Gastroesophageal sphincter (tissue), 4 donors: ENCODE measurements around the gene JMJD4. TPM values are rescaled to one million over a fixed set of nuclear protein-coding genes. Genes with fewer than 3 reads are reported as not detected.

Experiments used
- ATAC-seq: fragments of 150-250 bp; one replicate; pipeline ENCODE4 v1.9.1; 2016; ENCODE audit warnings: mild to moderate bottlenecking, moderate library complexity
- H3K27ac ChIP-seq, 4 donors: fragments of 200-600 bp; sonication (generic) in 3 of 4; 1 replicate in 3 of 4; 2 replicates in 1 of 4; pipeline ENCODE4 v1.5.1; 2016 to 2019
- H3K27me3 ChIP-seq: fragments of 200-600 bp; sonication (generic); one replicate; pipeline ENCODE4 v1.5.1; 2019
- H3K36me3 ChIP-seq, 2 donors: fragments of 200-600 bp; sonication (generic); one replicate each; pipeline ENCODE4 v1.5.1; 2019; ENCODE audit warnings: control low read depth in 1 of 2
- H3K4me1 ChIP-seq, 3 donors: fragments of 200-600 bp; sonication (generic); 1 replicate in 2 of 3; 2 replicates in 1 of 3; pipeline ENCODE4 v1.5.1; 2016 to 2019; ENCODE audit warnings: control low read depth in 2 of 3
- H3K4me3 ChIP-seq, 2 donors: fragments of 200-600 bp; sonication (generic); one replicate each; pipeline ENCODE4 v1.5.1; 2019; ENCODE audit warnings: mild to moderate bottlenecking in 1 of 2, moderate library complexity in 1 of 2
- H3K9me3 ChIP-seq, 3 donors: fragments of 200-600 bp; sonication (generic); one replicate each; pipeline ENCODE4 v1.5.1; 2017 to 2019; ENCODE audit warnings: control low read depth in 2 of 3
- EP300 ChIP-seq: sonication (generic); formaldehyde crosslinking; IDR thresholded peaks from one replicate; pipeline ENCODE4 v1.6.1; 2017; ENCODE audit warnings: antibody characterized with exemption, mild to moderate bottlenecking
- POLR2A ChIP-seq, 2 donors: fragments of 450-650 bp; IDR thresholded peaks; one replicate each; pipeline ENCODE4 v1.6.1; 2017; ENCODE audit warnings: antibody characterized with exemption in 2 of 2, mild to moderate bottlenecking in 2 of 2, moderate library complexity in 1 of 2
- POLR2AphosphoS5 ChIP-seq: sonication (generic); formaldehyde crosslinking; IDR thresholded peaks from one replicate; pipeline ENCODE4 v1.6.1; 2017; ENCODE audit warnings: antibody characterized with exemption
- WGBS, 2 donors: methylation state at CpG; one replicate each; pipeline ENCODE4 v1.1.5; 2018; ENCODE audit warnings: low coverage in 1 of 2; 5-methylcytosine and 5-hydroxymethylcytosine counted together
- total RNA-seq, 4 donors: library from RNA; depleted of rRNA; stranded (reverse); fragments of >200 nt; gene quantifications; one replicate each; pipeline ENCODE4 v1.1.0, GENCODE V29; 2016
- TF ChIP-seq, protein P1 (sequence below), 4 experiments: fragments of 200-600 bp in 2 of 4; fragments of 450-650 bp in 2 of 4; sonication (generic) in 1 of 4; IDR thresholded peaks; one replicate each; pipeline ENCODE4 v1.5.1; 2017 to 2019; ENCODE audit warnings: antibody characterized with exemption in 4 of 4, mild to moderate bottlenecking in 2 of 4, moderate library complexity in 2 of 4

The JMJD4 gene
- total RNA-seq, 4 donors from 2014 or later: 13.8 to 19.5 (median 17.0) TPM

DNA sequence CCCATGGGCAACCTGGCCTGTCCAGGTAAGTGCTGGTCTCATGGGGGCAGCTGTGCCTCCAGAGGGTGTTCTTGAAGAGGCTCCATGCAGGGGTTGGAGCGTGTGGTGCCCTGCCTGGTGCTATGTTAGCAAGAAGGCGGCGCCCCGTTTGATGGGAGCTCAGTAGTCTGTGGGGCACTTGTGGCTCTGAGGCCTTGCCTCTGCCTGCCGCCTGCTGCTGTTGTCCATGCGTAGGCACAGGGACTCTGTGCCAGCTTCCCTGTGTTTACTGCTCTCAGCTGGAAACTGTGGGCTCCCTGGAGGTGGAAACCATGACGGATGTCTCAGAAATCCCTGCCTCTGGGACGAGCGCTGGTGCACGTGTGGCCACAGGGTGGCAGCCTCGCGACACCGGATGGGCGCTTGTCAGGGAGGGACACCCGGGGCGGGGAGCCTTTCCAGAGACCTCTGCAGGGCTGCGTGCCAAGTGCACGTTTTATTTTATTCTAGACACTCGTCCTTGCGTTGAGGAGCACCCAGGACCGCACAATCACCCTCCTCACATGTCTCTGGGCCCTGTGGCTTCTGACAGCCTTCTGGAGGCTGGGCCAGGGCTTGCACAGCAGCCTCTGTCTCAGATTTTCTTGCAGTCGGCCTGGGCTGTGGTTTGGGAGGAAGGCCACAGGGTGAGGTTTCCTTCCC is 27.3 kb upstream of the JMJD4 start:
- ATAC-seq: peak; percentile 77
- Histone ChIP-seq H3K27me3 (no peaks in the 10 kb centered on the region), H3K4me3 (no peak overlapping the region), H3K4me1 (peaks cover 0 to 72% (median 16%) of the 10 kb centered on the region in 3 donors), H3K27ac (peak overlapping the region in 3 of 4 donors; percentile 66 to 86 (median 68)), H3K9me3 (no peaks in the 10 kb centered on the region), H3K36me3 (peaks cover 0 to 82% of the 10 kb centered on the region in 2 donors)
- TF ChIP-seq POLR2A (IDR thresholded peaks at IDR 0.05) (no peak), EP300 (no peak), POLR2AphosphoS5 (peak; percentile 87)
- TF ChIP-seq, protein P1, sequence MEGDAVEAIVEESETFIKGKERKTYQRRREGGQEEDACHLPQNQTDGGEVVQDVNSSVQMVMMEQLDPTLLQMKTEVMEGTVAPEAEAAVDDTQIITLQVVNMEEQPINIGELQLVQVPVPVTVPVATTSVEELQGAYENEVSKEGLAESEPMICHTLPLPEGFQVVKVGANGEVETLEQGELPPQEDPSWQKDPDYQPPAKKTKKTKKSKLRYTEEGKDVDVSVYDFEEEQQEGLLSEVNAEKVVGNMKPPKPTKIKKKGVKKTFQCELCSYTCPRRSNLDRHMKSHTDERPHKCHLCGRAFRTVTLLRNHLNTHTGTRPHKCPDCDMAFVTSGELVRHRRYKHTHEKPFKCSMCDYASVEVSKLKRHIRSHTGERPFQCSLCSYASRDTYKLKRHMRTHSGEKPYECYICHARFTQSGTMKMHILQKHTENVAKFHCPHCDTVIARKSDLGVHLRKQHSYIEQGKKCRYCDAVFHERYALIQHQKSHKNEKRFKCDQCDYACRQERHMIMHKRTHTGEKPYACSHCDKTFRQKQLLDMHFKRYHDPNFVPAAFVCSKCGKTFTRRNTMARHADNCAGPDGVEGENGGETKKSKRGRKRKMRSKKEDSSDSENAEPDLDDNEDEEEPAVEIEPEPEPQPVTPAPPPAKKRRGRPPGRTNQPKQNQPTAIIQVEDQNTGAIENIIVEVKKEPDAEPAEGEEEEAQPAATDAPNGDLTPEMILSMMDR (IDR thresholded peaks at IDR 0.05): peak in 3 of 4 experiments; percentile 81 to 93 (median 89)
- 0% methylated on average over 2 to 9 of the region's 22 CpGs for WGBS, 2 donors

DNA sequence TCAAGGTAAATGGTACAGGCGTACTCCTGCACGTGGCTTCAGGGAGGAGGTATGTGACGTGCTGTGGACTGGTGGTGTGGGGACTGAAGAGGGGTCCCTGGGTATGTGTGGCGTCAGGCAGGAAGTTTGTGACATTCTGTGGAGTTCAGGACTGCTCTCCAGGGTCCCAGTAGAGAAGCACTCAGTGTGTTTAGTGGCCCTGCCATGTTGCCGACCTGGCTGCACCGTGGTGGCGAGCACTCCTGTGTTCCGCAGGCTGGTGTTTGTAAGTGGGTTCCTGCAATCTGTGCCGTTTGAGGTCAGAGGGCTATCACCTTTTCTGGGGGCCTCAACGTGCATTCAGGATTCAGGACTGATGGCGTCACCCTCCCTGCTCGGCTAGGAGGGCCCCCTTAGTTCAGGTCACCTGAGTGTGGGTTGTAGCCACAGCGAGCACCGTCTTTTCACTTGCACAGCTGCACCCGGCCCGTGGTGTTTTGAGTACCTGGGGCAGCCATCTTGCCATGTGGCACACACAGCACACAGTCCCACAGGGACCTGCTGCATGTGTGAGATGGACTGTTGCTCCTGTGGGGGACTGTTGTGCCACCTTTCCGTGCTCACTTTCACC is 26.6 kb upstream of the JMJD4 start:
- 63 to 80% methylated on average over 2 to 3 of the region's 17 CpGs for WGBS, 2 donors
- no peaks in the 10 kb centered on the region for H3K9me3 ChIP-seq
- peaks cover 0 to 75% of the 10 kb centered on the region in 2 donors for H3K36me3 ChIP-seq
- peaks cover 0 to 72% (median 16%) of the 10 kb centered on the region in 3 donors for H3K4me1 ChIP-seq
- no peak for ATAC-seq
- TF ChIP-seq POLR2AphosphoS5: no peak
- no peak for TF ChIP-seq POLR2A (IDR thresholded peaks at IDR 0.05)
- TF ChIP-seq EP300: no peak
- TF ChIP-seq, protein P1 (IDR thresholded peaks at IDR 0.05): no peak
- no peak overlapping the region for H3K4me3 ChIP-seq
- no peaks in the 10 kb centered on the region for H3K27me3 ChIP-seq
- peak overlapping the region in 3 of 4 donors; percentile 66 to 86 (median 68) for H3K27ac ChIP-seq

DNA sequence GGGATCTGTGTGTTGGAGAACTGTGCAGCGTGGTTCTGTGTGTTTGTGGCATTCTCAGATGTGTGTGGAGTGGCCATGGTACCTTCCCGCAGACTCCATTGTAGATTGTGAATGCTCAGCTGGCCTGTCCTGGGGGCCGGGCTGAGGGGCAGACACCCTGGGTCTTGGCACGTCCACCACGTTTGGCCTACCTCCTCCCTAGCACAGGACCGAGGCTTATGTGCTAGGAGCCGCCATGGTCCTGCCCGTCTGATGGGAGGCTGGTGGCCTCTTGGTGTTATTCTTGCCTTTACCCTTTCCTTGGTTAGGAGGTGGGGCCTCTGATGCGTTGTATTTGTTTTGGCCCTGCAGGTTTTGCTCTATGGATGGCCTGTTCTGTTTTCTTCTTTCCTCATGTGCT is 25.3 kb upstream of the JMJD4 start:
- Histone ChIP-seq H3K9me3 (no peaks in the 10 kb centered on the region), H3K27me3 (no peaks in the 10 kb centered on the region), H3K27ac (peak overlapping the region in 3 of 4 donors; percentile 75 to 87 (median 86)), H3K36me3 (peaks cover 0 to 62% of the 10 kb centered on the region in 2 donors), H3K4me3 (no peak overlapping the region), H3K4me1 (peaks cover 0 to 86% (median 16%) of the 10 kb centered on the region in 3 donors)
- 75 to 80% methylated on average over 2 to 4 of the region's 9 CpGs for WGBS, 2 donors
- TF ChIP-seq EP300 (no peak), POLR2AphosphoS5 (no peak), POLR2A (IDR thresholded peaks at IDR 0.05) (no peak)
- TF ChIP-seq, protein P1 (IDR thresholded peaks at IDR 0.05): no peak
- ATAC-seq: no peak

DNA sequence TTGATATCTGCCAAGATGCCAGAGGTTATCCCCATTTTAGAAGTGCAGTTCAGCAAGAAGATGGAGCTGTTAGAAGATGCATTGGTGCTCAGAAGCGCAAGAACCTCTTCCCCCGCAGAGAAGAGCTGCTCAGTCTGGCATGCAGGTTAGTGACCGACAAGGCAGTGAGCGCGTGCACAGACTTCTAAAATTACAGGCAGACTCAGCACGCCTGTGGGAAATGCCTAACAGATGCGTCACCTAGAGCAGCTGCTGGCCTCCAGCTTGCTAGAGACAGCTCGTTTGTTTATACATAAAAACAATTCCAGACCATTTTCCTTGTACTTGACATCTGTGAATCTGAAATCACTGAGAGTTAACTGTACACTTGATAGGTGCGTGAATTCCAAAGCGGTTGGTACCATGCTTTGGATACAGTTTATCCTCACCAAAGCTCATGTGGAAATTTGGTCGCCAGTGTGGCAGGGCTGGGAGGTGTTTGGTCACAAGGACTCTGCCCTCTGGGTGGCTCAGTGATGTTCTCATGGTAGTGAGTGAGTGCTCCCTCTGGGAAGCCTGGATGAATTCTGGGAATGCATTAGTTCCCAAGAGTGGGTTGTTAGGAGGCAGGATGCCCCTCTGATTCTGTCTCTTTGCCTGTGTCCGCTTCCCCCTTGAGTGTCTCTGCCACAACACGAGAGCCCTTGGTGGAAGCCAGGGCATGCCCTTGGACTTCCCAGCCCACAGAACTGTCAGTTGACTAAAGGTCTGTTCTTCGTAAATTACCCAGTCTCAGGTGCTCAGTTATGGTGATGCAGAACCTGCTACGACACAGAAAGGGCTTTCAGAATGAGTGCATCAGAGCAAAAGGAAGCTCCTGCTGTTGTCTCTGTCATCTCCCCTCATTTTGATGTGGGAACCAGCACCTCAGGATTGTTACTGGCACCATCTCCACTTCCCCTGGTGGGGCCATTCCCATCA is 24.5 kb upstream of the JMJD4 start:
- WGBS, 2 donors: 14 to 38% methylated on average over 8 to 10 of the region's 15 CpGs
- peak; percentile 64 for TF ChIP-seq POLR2AphosphoS5
- no peak for TF ChIP-seq POLR2A (IDR thresholded peaks at IDR 0.05)
- Histone ChIP-seq H3K9me3 (no peaks in the 10 kb centered on the region), H3K36me3 (peaks cover 0 to 55% of the 10 kb centered on the region in 2 donors), H3K27ac (peak overlapping the region; percentile 16 to 87 (median 80)), H3K27me3 (no peaks in the 10 kb centered on the region), H3K4me3 (no peak overlapping the region), H3K4me1 (peaks cover 0 to 93% (median 16%) of the 10 kb centered on the region in 3 donors)
- peak; percentile 77 for ATAC-seq

DNA sequence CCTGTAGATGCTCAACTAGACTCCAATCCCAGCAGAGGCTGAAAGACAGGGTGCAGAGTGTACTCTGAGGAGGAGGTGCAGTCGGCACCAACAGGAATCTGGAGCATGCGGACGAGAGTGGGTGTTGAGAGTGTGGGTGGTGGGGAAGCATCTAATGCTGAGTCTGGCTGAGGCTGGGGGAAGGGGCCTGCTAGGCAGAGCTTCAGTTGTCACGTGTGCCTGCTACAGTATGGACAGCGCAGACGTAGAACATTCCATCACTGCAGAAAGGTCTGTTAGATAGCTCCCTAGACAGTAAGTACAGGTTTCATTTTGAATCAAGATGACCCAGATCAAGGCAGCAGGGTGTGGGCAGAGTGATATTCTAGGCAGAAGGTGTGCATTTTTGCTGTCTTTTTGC is 23.3 kb upstream of the JMJD4 start:
- TF ChIP-seq POLR2AphosphoS5 (no peak), POLR2A (IDR thresholded peaks at IDR 0.05) (no peak), EP300 (no peak)
- TF ChIP-seq, protein P1 (IDR thresholded peaks at IDR 0.05): no peak
- H3K27me3 ChIP-seq: no peaks in the 10 kb centered on the region
- H3K9me3 ChIP-seq: no peaks in the 10 kb centered on the region
- peaks cover 0 to 94% (median 28%) of the 10 kb centered on the region in 3 donors for H3K4me1 ChIP-seq
- 72% methylated on average over 6 of the region's 6 CpGs; no CpG with 5 or more reads in 1 of the 2 donors for WGBS, 2 donors
- no peak for ATAC-seq
- H3K27ac ChIP-seq: peak overlapping the region in 3 of 4 donors; percentile 75 to 87 (median 86)
- H3K36me3 ChIP-seq: peaks cover 0 to 43% of the 10 kb centered on the region in 2 donors
- H3K4me3 ChIP-seq: no peak overlapping the region
